Measurements from ENCODE around the gene KDELR3. TPM values are rescaled to one million over a fixed set of nuclear protein-coding genes. Genes with fewer than 3 reads are reported as not detected.

Gene KDELR3
- total RNA-seq, 1 experiment from 2014 or later = 7.3 TPM

GRCh38 chr22:38420734-38421133 lies 47.2 kb upstream of the KDELR3 start:
- Histone ChIP-seq H2BK15ac (ENCODE audit: low read depth, low read length) (no peak overlapping the region), H2BK20ac (ENCODE audit: low read depth, low read length, poor library complexity, severe bottlenecking) (no peak overlapping the region), H3K23me2 (ENCODE audit: insufficient read length, low read depth, low read length, poor library complexity, severe bottlenecking) (no peaks in the 10 kb centered on the region), H2AK5ac (ENCODE audit: insufficient read length, low read length) (no peak overlapping the region), H4K20me1 (ENCODE audit: control insufficient read depth, insufficient read depth, insufficient read length) (no peaks in the 10 kb centered on the region), H3K56ac (ENCODE audit: insufficient read length, low read depth, low read length) (no peak overlapping the region), H2BK5ac (ENCODE audit: insufficient read length, low read length) (no peak overlapping the region), H3K27me3 (ENCODE audit: insufficient read depth, low read length) (no peaks in the 10 kb centered on the region), H3K4ac (ENCODE audit: low read depth, low read length) (no peak overlapping the region), H4K5ac (ENCODE audit: insufficient read length, low read depth, low read length) (no peak overlapping the region), H3K4me1 (ENCODE audit: insufficient read depth, low read length) (no peaks in the 10 kb centered on the region; the same call in 1 of the 2 replicates), H2BK12ac (ENCODE audit: insufficient read length, low read depth, low read length) (no peak overlapping the region), H4K8ac (replicated peaks; ENCODE audit: insufficient read length, low read depth, low read length) (no peak overlapping the region), H4K91ac (ENCODE audit: insufficient read length, low read depth, low read length) (no peak overlapping the region), H3K9ac (ENCODE audit: extremely low read depth, insufficient read length, low read length) (no peak overlapping the region), H3K4me2 (ENCODE audit: insufficient read depth, insufficient read length, low read length) (no peak overlapping the region), H3K14ac (ENCODE audit: insufficient read depth, low read length) (no peak overlapping the region), H3K79me1 (ENCODE audit: insufficient read depth, low read depth, low read length, poor library complexity, severe bottlenecking) (no peaks in the 10 kb centered on the region), H3K27ac (ENCODE audit: insufficient read length, low read depth, low read length) (no peak overlapping the region), H3K79me2 (ENCODE audit: insufficient read depth, low read length) (no peaks in the 10 kb centered on the region), H3K9me3 (ENCODE audit: control insufficient read depth, low read depth, low read length) (no peaks in the 10 kb centered on the region), H3K18ac (ENCODE audit: insufficient read length, low read depth, low read length) (no peak overlapping the region), H3K23ac (ENCODE audit: insufficient read length, low read depth, low read length) (no peak overlapping the region), H2BK120ac (ENCODE audit: low read depth, low read length, poor library complexity, severe bottlenecking) (no peak overlapping the region), H2AFZ (ENCODE audit: low read length) (no peak overlapping the region), H3T11ph (ENCODE audit: low read length) (no peak overlapping the region)
- H3K36me3 Mint-ChIP-seq (ENCODE audit: insufficient read depth in 1 of 3, low read depth in 3 of 3) = no peaks in the 10 kb centered on the region; a peak in 1 of 7 replicates
- DNase-seq = no peak
- H3K4me3 Mint-ChIP-seq = no peak overlapping the region
- H3K4me1 Mint-ChIP-seq = peaks cover 28 to 40% of the 10 kb centered on the region in 2 experiments
- H3K27ac Mint-ChIP-seq = no peak overlapping the region
- no peaks in the 10 kb centered on the region for H3K27me3 Mint-ChIP-seq (ENCODE audit: low read depth)
- no CpG with 5 or more reads among the region's 4 CpGs for WGBS (ENCODE audit: extremely low coverage, insufficient read length, low lambda C conversion rate)
- no peaks in the 10 kb centered on the region for H3K9me3 Mint-ChIP-seq
- no peak for TF ChIP-seq CTCF (conservative IDR thresholded peaks at IDR 0.05)

Measured in H9 (cell line).